HG02852 (cell line): ENCODE measurements around the gene POU6F1.

Experiments
- ATAC-seq: cut with Tn5 transposase; IDR thresholded peaks from one replicate; pipeline ENCODE4 v1.9.1; 2021; ENCODE audit warnings: mild to moderate bottlenecking, moderate library complexity; ENCODE audit not compliant: unreplicated experiment

Gene POU6F1

GRCh38 chr12:51171884-51172514 lies 45.9 kb downstream of the POU6F1 start:
- ATAC-seq = no peak

DNA sequence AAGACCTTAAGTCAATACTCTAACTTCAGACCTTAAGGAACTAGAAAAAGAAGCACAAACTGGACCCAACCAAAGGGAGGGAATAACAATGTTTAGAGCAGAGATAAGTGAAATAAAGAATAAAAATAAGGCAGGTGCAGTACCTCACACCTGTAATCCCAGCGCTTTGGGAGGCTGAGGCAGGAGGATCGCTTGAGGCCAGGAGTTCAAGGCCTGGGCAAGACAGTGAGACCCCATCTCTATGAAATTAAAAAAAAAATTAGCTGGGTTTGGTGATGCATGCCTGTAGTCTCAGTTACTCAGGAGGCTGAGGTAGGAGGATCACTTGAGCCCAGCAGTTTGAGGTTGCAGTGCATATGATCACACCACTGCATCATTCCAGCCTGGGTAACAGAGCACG lies 54.1 kb downstream of the POU6F1 start:
- ATAC-seq = no peak

DNA sequence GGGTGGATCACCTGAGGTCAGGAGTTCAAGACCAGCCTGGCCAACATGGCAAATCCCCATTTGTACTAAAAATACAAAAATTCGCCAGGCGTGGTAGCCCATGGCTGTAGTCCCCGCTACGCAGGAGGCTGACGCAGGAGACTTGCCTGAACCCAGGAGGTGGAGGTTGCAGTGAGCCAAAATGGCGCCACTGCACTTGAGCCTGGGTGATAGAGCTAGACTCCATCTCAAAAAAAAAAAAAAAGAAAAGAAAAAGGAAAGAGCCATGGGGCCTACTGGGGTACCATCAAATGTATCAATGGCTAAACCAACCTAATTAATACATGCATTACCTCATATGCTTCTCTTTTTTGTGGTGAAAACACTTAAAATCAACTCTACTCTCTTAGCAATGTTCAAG lies 55.6 kb downstream of the POU6F1 start:
- no peak for ATAC-seq

DNA sequence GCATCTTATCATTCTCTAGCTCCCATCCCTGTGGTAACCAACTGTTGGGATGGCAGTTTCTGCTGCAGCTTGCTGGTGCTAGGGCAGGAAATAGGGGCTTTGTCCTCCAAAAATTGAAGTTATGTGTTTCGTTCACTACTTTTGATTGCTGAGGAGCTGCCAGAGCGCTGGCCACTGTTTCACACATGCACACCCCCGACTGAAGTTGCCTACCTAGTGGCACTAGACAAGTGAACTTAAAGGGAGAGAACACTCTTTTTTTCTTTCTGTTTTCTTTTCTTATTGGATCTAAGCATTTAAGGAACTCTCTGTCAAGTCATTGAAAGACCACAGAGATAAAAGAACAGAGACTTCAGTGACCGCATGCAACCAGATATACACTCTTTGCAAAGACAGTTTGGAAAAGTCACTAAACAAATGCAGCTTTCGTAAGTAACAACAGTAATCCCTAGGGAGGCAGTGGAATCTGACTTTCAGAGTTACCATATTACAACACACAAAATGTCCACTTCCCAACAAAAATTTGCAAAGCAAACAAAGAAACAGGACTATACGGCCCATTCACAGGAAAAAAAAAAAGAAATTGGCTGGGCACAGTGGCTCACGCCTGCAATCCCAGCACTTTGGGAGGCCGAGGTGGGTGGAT lies 56.9 kb downstream of the POU6F1 start:
- ATAC-seq = no peak

DNA sequence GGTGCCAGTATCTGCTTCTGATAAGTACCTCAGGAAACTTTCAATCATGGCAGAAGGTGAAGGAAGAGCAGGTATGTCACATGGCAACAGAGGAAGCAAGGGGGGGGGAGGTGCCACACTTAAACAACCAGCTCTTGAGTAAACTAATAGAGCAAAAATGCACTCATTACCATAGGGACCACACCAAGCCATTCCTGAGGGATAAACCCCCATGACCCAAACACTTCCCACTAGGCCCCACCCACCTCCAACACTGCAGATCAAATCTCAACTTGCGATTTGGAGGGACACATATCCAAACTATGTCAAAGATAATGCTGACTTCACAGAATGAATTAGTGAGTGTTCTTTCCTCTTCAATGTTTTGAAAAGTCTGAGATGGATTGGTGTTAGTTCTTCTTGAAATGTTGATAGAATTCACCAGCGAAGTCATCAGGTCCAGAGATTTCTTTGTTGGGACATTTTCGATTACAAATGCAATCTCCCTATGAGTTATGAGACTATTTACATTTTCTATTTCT lies 61.6 kb downstream of the POU6F1 start:
- ATAC-seq = no peak

- no peak for ATAC-seq
These were observed 64.9 kb downstream of the POU6F1 start for GRCh38 chr12:51152953-51153352.

- no peak for ATAC-seq
These were observed 67.1 kb downstream of the POU6F1 start for GRCh38 chr12:51150777-51151176.

DNA sequence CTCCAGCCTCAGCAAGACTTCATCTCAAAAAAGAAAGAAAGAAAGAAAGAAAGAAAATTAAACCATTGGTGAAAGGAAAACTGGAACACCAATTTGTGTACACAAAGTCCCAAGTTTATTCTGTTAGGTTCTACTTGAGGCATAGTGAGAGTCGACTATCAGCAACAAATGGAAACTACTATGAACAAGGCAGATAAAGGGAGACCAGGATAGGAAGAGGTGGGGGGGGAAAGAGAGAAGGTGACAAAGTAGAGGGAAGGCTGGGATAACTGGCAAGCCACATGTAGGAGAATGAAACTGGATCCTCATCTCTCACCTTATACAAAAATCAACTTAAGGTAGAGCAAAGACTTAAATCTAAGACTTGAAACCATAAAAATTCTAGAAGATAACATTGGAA lies 70.6 kb downstream of the POU6F1 start:
- no peak for ATAC-seq

- ATAC-seq = no peak
These were observed 78.5 kb downstream of the POU6F1 start for GRCh38 chr12:51139292-51139844.
